HG02981 (cell line): ENCODE results near the gene CYP4F11.
"Not testable (repeated sequence)": the region's sequence is repeated elsewhere in the genome, so short reads cannot be mapped to it uniquely, and the experiment has no call there.

Source experiments
- ATAC-seq: cut with Tn5 transposase; IDR thresholded peaks from one replicate; pipeline ENCODE4 v1.9.1; 2021; ENCODE audit warnings: mild to moderate bottlenecking, moderate library complexity; ENCODE audit not compliant: unreplicated experiment

CYP4F11 gene

GRCh38 chr19:15923702-15924101 is 10.6 kb downstream of the CYP4F11 start:
- no peak for ATAC-seq

DNA sequence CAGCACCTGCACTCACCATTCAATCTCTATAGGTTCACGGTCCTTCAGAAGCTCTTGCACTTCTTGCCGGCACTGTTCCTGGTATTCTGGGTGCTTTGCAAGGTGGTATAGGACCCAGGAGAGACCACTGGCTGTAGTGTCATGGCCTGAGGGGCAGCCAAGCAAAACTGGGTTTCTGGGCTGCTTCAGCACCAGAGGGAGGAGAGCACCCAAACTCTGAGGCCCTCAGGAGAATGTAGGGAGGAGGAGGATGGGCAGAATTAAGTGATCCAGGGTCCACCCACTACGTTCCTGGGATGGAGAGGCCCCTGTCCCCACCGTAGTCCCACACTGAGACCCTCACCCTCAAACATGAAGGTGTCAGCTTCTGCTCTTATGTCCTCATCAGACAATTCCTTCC is 12.3 kb downstream of the CYP4F11 start:
- ATAC-seq, result no peak

DNA sequence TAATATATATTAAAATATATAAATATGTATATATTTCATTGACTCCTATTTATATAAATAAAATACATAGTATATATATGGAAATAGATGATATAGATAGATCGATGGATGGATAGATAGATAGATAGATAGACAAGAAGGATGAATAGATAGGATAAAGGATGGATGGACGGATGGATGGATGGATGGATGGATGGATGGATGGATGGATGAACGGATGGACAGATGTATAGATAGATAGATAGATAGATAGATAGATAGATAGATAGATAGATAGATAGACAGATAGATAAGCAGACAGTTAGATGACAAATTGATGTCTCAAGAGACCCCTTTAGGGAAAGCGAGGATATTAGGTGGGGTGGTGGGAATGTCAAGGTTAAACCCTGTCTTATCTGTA is 15.1 kb downstream of the CYP4F11 start:
- no peak for ATAC-seq

- no peak for ATAC-seq
These were observed 19.2 kb downstream of the CYP4F11 start for GRCh38 chr19:15915109-15915508.

DNA sequence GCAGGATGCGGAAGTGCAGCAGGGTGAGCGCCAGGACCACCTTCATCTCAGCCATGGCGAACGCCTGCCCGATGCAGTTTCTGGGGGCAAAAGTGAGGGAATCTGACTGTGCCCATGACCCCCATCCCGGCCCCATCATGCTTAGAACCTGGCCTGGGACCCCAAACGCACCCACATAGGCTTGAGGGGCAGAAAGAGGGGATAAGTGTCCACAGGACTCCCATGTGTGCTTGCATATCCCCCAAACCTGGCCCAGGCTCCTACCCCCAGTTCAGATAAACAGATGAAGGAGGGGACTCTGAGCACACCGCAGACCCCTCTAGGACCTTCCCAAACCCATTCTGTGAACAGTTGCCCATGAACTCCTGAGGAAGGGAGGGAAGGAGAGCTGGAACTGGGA is 20.5 kb downstream of the CYP4F11 start:
- no peak for ATAC-seq

DNA sequence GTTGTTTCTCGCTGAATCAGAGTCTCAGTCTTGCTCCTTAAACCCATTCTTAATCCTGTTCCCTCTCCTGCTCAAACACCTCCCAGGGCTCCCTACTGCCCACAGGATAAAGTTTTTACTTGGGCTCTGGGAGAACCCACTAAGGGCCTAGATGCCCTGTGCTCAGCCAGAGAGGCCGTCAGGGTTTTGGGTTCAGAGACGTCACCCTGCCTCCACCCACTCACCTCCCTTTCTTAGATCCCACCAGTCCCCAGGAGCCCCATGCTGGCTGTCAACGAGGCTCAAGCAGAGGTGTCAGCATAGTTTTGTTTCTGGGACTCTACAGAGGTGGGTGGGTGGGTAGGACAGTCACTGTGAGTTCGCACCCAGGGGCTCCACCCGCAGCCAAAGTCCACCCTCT is 20.9 kb downstream of the CYP4F11 start:
- no peak for ATAC-seq

DNA sequence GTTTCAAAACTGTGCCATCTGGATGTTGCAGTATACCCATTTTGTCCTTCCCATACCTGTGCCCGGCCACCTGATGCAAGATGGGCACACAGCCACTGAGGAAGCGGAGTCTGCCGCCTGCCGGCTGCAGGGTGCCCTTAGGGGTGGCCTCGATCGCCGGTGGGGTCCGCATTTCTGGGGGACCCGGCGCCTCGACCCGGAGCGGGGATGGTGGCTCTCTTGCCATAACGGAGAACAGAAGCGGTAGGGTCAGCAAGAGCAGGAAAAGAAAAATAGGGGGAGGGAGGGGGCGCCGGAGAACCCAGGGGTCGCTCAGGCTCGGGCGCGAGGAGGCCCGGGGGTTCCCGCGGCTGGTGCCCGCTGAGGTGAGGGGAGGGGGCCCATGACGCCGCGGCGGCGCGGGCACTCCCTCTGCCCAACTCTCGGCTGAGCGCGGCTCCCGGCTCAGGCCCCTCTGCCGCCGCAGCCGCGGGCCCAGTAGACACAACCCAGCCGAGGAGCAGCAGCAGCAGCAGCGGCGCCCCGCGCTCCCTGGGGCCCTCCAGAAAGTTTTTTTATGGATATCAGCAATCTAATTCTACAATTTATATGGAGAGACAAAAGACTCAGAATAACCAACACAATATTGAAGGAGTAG is 22.6 kb downstream of the CYP4F11 start:
- no peak for ATAC-seq

DNA sequence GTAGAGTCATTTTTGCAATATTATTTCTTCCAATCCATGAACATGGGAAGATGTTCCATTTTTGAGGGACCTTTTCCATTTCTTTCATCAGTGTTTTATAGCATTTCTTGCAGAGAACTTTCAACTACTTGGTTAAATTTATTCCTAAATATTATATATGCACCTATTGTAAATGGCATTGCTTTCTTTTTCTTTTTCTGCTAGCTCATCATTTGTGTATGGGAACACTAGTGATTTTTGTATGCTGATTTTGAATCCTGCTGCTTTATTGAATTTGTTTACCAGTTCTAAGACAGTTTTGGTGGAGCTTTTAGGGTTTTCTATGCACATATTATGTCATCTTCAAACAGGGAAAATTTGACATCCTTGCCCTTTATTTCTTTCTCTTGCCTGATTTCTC is 29.3 kb downstream of the CYP4F11 start:
- no peak for ATAC-seq

GRCh38 chr19:15902898-15903297 is 31.4 kb downstream of the CYP4F11 start:
- ATAC-seq, result not testable (repeated sequence)

- ATAC-seq, result no peak
These were observed 32.1 kb downstream of the CYP4F11 start for GRCh38 chr19:15902254-15902653.

DNA sequence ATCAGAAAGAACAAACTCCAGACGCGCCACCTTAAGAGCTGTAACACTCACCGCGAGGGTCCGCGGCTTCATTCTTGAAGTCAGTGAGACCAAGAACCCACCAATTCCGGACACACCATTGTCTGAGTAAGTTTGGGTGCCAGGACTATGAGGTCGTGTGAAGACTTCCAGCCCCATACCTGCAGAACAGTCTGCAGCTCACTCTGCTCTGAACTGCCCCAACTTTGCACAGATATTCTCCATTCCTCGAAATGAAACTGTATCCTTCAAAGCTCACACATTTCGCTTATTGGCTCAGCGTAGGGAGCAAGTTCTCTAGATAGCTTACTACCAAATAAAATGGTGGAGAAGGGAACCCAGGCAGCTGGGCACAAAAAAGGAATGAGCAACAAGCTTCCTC is 33.8 kb downstream of the CYP4F11 start:
- ATAC-seq, result no peak

DNA sequence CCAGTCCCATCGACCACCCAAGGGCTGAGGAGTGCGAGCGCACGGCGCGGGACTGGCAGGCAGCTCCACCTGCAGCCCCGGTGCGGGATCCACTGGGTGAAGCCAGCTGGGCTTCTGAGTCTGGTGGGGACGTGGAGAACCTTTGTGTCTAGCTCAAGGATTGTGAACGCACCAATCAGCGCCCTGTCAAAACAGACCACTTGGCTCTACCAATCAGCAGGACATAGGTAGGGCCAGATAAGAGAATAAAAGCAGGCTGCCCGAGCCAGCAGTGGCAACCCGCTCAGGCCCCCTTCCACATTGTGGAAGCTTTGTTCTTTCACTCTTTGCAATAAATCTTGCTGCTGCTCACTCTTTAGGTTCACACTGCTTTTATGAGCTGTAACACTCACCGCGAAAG is 34.3 kb downstream of the CYP4F11 start:
- not testable (repeated sequence) for ATAC-seq

DNA sequence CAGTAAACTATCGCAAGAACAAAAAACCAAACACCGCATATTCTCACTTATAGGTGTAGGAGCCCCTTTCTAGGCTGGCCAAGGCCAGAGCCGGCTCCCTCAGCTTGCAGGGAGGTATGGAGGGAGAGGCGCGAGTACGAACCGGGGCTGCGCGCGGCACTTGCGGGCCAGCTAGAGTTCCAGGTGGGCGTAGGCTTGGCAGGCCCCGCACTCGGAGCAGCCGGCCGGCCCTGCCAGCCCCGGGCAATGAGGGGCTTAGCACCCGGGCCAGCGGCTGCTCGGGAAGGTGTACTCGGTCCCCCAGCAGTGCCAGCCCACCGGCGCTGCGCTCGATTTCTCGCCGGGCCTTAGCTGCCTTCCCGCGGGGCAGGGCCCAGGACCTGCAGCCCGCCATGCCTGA is 34.8 kb downstream of the CYP4F11 start:
- not testable (repeated sequence) for ATAC-seq

GRCh38 chr19:15897738-15898276 is 36.5 kb downstream of the CYP4F11 start, which contains the start of gene CYP4F2:
TSS of gene CYP4F2 (minus strand) at chr19:15898074. CDS start at chr19:15897611, 463 bp downstream.
- ATAC-seq, result no peak

GRCh38 chr19:15897026-15897737 is 37.1 kb downstream of the CYP4F11 start:
- no peak for ATAC-seq

GRCh38 chr19:15895876-15896430 is 38.4 kb downstream of the CYP4F11 start:
- ATAC-seq, result no peak

DNA sequence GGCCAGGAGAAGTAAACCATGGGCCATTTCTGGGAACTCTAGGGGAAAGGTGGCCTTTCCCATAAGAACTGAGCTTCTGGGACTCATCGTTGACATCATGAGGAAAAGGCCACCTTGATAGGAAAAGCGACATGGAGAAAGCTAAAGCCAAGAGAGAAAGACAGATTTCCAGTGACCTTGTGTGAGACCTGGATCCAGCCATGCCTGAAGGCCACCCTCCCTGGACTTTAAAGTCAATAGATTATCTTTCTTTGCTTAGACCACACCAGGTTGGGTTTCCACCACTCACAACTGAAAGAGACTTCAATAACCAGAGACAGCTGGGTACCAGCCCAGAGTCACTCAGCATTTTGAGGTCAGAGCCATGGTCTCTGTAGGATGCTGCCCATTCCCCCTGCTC is 40.0 kb downstream of the CYP4F11 start:
- ATAC-seq, result no peak

DNA sequence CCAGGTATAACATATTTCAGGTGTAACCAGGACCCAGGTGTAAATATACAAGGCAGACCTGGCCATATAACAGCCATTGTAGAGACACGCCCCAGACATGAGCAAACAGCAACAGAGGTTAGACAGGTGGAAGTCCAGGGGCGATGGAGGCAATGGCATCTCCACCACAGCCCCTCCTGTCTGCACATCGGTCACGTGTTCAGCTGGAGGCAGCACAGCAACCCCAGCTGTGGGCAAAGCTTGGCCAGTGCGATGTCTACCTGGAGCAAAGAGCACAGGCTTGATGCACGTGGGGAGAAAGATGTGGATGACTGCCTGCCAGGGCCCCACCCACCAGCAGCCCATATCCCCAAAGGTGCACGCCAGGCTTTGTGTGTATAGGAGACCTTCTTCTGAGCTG is 40.9 kb downstream of the CYP4F11 start:
- no peak for ATAC-seq

- no peak for ATAC-seq
These were observed 42.3 kb downstream of the CYP4F11 start for GRCh38 chr19:15892012-15892411.

DNA sequence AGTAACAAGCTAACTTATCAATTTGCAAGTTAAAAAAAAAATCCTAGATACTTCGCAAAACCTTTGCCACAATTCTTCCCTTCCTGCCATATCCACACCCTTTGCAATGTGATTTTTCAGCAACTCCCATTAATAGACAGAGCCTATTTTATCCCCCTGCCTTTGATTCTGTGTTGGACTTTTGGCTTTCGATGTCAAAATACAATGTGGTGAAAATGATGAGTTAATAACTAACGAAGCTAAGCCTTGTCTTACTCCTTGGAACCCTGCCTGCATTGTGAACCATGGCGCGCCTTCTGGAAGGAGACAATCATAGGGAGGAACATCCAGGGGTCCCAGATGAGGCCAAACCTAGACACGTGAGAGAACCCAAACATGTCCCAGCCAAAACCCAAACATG is 42.9 kb downstream of the CYP4F11 start:
- no peak for ATAC-seq

GRCh38 chr19:15889339-15889738 is 45.0 kb downstream of the CYP4F11 start:
- ATAC-seq, result not testable (repeated sequence)

GRCh38 chr19:15885919-15886318 is 48.4 kb downstream of the CYP4F11 start:
- ATAC-seq, result no peak
